Aorta (tissue), 5 donors: ENCODE results near the gene KCNH1. TPM values are rescaled to one million over a fixed set of nuclear protein-coding genes. Genes with fewer than 3 reads are reported as not detected.

ENCODE experiments used
- ATAC-seq: fragments of 200-7000 bp; cut with Tn5 transposase; one replicate; pipeline ENCODE4 v1.9.1; 2022; ENCODE audit warnings: moderate library complexity; ENCODE audit not compliant: low FRiP score
- DNase-seq, 2 donors: peaks; one replicate each; pipeline ENCODE4 v3.0.0-alpha.2; 2020
- H3K27ac ChIP-seq, 2 donors: one replicate each; pipeline ENCODE4 v1.5.1; 2013; ENCODE audit warnings: low read length in 2 of 2, mild to moderate bottlenecking in 2 of 2, moderate library complexity in 2 of 2, control low read depth in 1 of 2, inconsistent platforms in 1 of 2, low read depth in 1 of 2
- H3K27me3 ChIP-seq, 2 donors: one replicate each; pipeline ENCODE4 v1.6.1; 2013; ENCODE audit warnings: control low read depth in 1 of 2, low read length in 1 of 2, mild to moderate bottlenecking in 1 of 2, moderate library complexity in 1 of 2; ENCODE audit not compliant: insufficient read depth in 2 of 2, control insufficient read depth in 1 of 2
- H3K36me3 ChIP-seq, 2 donors: one replicate each; pipeline ENCODE4 v1.6.1; 2013; ENCODE audit warnings: control low read depth in 1 of 2, low read length in 1 of 2, mild to moderate bottlenecking in 1 of 2; ENCODE audit not compliant: insufficient read depth in 2 of 2, control insufficient read depth in 1 of 2
- H3K4me1 ChIP-seq, 2 donors: one replicate each; pipeline ENCODE4 v1.6.1; 2013; ENCODE audit warnings: low read length in 2 of 2, control low read depth in 1 of 2, mild to moderate bottlenecking in 1 of 2, moderate library complexity in 1 of 2; ENCODE audit not compliant: insufficient read depth in 2 of 2, control insufficient read depth in 1 of 2
- H3K4me3 ChIP-seq, 2 donors: one replicate each; pipeline ENCODE4 v1.5.1; 2013; ENCODE audit warnings: low read length in 2 of 2, control low read depth in 1 of 2, mild to moderate bottlenecking in 1 of 2
- H3K9me3 ChIP-seq: one replicate; pipeline ENCODE4 v1.6.1; 2013; ENCODE audit warnings: mild to moderate bottlenecking, low read length; ENCODE audit not compliant: control insufficient read depth
- WGBS, 2 donors: extraction: QIAGEN DNeasy Blood & Tissue Kit; methylation state at CpG; one replicate each; pipeline ENCODE4 v1.1.7; 2013; 5-methylcytosine and 5-hydroxymethylcytosine counted together
- intact Hi-C, 2 donors: fragments of 100-400 bp; cut with DNase I; formaldehyde crosslinking; loops; one replicate each; pipeline versions ENCODE4 v1.14.2 to v1.15.0; 2022
- polyA plus RNA-seq, 2 donors: library from polyadenylated mRNA; stranded (reverse); fragments of 200-250 nt; gene quantifications; one replicate each; pipeline ENCODE4 v1.2.3, GENCODE V29; 2013
- total RNA-seq, 2 donors: library from RNA; stranded (reverse); fragmentation: NEBNext Ultra II Directional; extraction: Animal tissue kit (Norgen Biotek cat#: 25700); gene quantifications; one replicate each; pipeline ENCODE4 v1.2.1, GENCODE V29; 2021
- donor health status: healthy with polysubstance abuse.
- donor health status: Bipolar disorder and iron deficiency.
- donor health status: DM: no; HTN: no; CAD: no.
- donor health status: DM: no; HTN: no; CAD: no.
- donor health status: DM: yes; HTN: yes; CAD: no.

Gene KCNH1
- total and polyA plus RNA-seq, 4 donors, result 0.03 to 0.96 (median 0.19) TPM; not detected in 1

- 85 to 90% methylated on average over 7 of the region's 7 CpGs for WGBS, 2 donors
Observed at GRCh38 chr1:210652329-210652954, 481.5 kb downstream of the KCNH1 start.

GRCh38 chr1:210650403-210650802 lies 483.5 kb downstream of the KCNH1 start:
- no peaks in the 10 kb centered on the region for H3K9me3 ChIP-seq
- intact Hi-C loops, result no loop called here
- no peaks in the 10 kb centered on the region for H3K27me3 ChIP-seq
- H3K36me3 ChIP-seq, result no peaks in the 10 kb centered on the region
- no peaks in the 10 kb centered on the region for H3K4me1 ChIP-seq
- H3K27ac ChIP-seq, result no peak overlapping the region
- DNase-seq (no peak), ATAC-seq (no peak)
- 61 to 67% methylated on average over 2 of the region's 2 CpGs for WGBS, 2 donors
- no peak overlapping the region for H3K4me3 ChIP-seq

More at GRCh38 chr1:210652329-210652954, 481.5 kb downstream of the KCNH1 start:
- Histone ChIP-seq H3K36me3 (no peaks in the 10 kb centered on the region), H3K9me3 (no peaks in the 10 kb centered on the region), H3K27me3 (no peaks in the 10 kb centered on the region), H3K27ac (no peak overlapping the region), H3K4me1 (no peaks in the 10 kb centered on the region), H3K4me3 (no peak overlapping the region)
- intact Hi-C loops, result no loop called here
- DNase-seq (no peak), ATAC-seq (no peak)

- Histone ChIP-seq H3K4me1 (no peaks in the 10 kb centered on the region), H3K36me3 (no peaks in the 10 kb centered on the region), H3K27me3 (no peaks in the 10 kb centered on the region), H3K4me3 (no peak overlapping the region), H3K9me3 (no peaks in the 10 kb centered on the region), H3K27ac (no peak overlapping the region)
- DNase-seq (no peak), ATAC-seq (no peak)
- 68 to 75% methylated on average over 2 of the region's 2 CpGs for WGBS, 2 donors
- intact Hi-C loops, result no loop called here
Observed at GRCh38 chr1:210648588-210649269, 485.2 kb downstream of the KCNH1 start.

GRCh38 chr1:210647406-210648333 lies 486.3 kb downstream of the KCNH1 start:
- 84% methylated on average over 6 of the region's 6 CpGs for WGBS, 2 donors
- H3K4me1 ChIP-seq, result no peaks in the 10 kb centered on the region
- no peak for ATAC-seq

GRCh38 chr1:210646258-210646616 lies 487.7 kb downstream of the KCNH1 start:
- Histone ChIP-seq H3K4me3 (no peak overlapping the region), H3K4me1 (no peaks in the 10 kb centered on the region), H3K27ac (no peak overlapping the region), H3K36me3 (no peaks in the 10 kb centered on the region), H3K27me3 (no peaks in the 10 kb centered on the region), H3K9me3 (no peaks in the 10 kb centered on the region)
- intact Hi-C loops, result no loop called here
- DNase-seq (no peak), ATAC-seq (no peak)
- WGBS, 2 donors, result 95% methylated on average over 2 of the region's 2 CpGs

More at GRCh38 chr1:210647406-210648333, 486.3 kb downstream of the KCNH1 start:
- DNase-seq, result no peak
- Histone ChIP-seq H3K27me3 (no peaks in the 10 kb centered on the region), H3K36me3 (no peaks in the 10 kb centered on the region), H3K9me3 (no peaks in the 10 kb centered on the region), H3K4me3 (no peak overlapping the region), H3K27ac (no peak overlapping the region)
- intact Hi-C loops, result no loop called here

GRCh38 chr1:210645582-210646257 lies 488.2 kb downstream of the KCNH1 start:
- ATAC-seq (no peak), DNase-seq (no peak)
- H3K36me3 ChIP-seq, result no peaks in the 10 kb centered on the region
- no peak overlapping the region for H3K4me3 ChIP-seq
- no peaks in the 10 kb centered on the region for H3K27me3 ChIP-seq
- no peak overlapping the region for H3K27ac ChIP-seq
- WGBS, 2 donors, result 79 to 80% methylated on average over 7 of the region's 7 CpGs
- H3K9me3 ChIP-seq, result no peaks in the 10 kb centered on the region
- no peaks in the 10 kb centered on the region for H3K4me1 ChIP-seq
- intact Hi-C loops, result no loop called here

- 73 to 76% methylated on average over 5 of the region's 5 CpGs for WGBS, 2 donors
- no peak for DNase-seq
- intact Hi-C loops, result no loop called here
Observed at GRCh38 chr1:210641582-210641981, 492.4 kb downstream of the KCNH1 start.

GRCh38 chr1:210635108-210635507 lies 498.8 kb downstream of the KCNH1 start:
- 91 to 93% methylated on average over 2 of the region's 2 CpGs for WGBS, 2 donors
- ATAC-seq (no peak), DNase-seq (no peak)
- intact Hi-C loops, result no loop called here
- H3K27me3 ChIP-seq, result no peaks in the 10 kb centered on the region
- no peak overlapping the region for H3K27ac ChIP-seq
- no peak overlapping the region for H3K4me3 ChIP-seq
- no peaks in the 10 kb centered on the region for H3K36me3 ChIP-seq
- H3K9me3 ChIP-seq, result no peaks in the 10 kb centered on the region
- no peaks in the 10 kb centered on the region for H3K4me1 ChIP-seq

More at GRCh38 chr1:210641582-210641981, 492.4 kb downstream of the KCNH1 start:
- no peaks in the 10 kb centered on the region for H3K36me3 ChIP-seq
- H3K27me3 ChIP-seq, result no peaks in the 10 kb centered on the region
- H3K4me3 ChIP-seq, result no peak overlapping the region
- H3K27ac ChIP-seq, result no peak overlapping the region
- no peaks in the 10 kb centered on the region for H3K9me3 ChIP-seq
- ATAC-seq, result no peak
- no peaks in the 10 kb centered on the region for H3K4me1 ChIP-seq
